Trophoblast cell (in vitro differentiated cells and primary cell): ENCODE measurements around the gene DOCK11.
"Not testable (repeated sequence)": the region's sequence is repeated elsewhere in the genome, so short reads cannot be mapped to it uniquely, and the experiment has no call there.

Experiments used
- DNase-seq, 2 donors: peaks; one replicate each; pipeline ENCODE4 v3.0.0-alpha.2; 2016
- H2AFZ ChIP-seq: 2 replicates; pipeline ENCODE4 v1.6.1; 2013; ENCODE audit warnings: low read length, moderate library complexity, mild to moderate bottlenecking; ENCODE audit not compliant: insufficient read depth, poor library complexity
- H2AK5ac ChIP-seq: 2 replicates; pipeline ENCODE4 v1.6.1; 2013; ENCODE audit warnings: mild to moderate bottlenecking, low read length
- H2BK120ac ChIP-seq: 2 replicates; pipeline ENCODE4 v1.6.1; 2013; ENCODE audit warnings: low read length, mild to moderate bottlenecking, moderate library complexity; ENCODE audit not compliant: insufficient read depth, poor library complexity
- H2BK12ac ChIP-seq: 2 replicates; pipeline ENCODE4 v1.6.1; 2013; ENCODE audit warnings: mild to moderate bottlenecking, low read length, moderate library complexity
- H2BK5ac ChIP-seq: 2 replicates; pipeline ENCODE4 v1.6.1; 2013; ENCODE audit warnings: low read length, low read depth, moderate library complexity, mild to moderate bottlenecking; ENCODE audit not compliant: poor library complexity
- H3K14ac ChIP-seq: 2 replicates; pipeline ENCODE4 v1.6.1; 2013; ENCODE audit warnings: mild to moderate bottlenecking, low read length
- H3K18ac ChIP-seq: 2 replicates; pipeline ENCODE4 v1.6.1; 2013; ENCODE audit warnings: mild to moderate bottlenecking, low read length
- H3K23ac ChIP-seq: 2 replicates; pipeline ENCODE4 v1.6.1; 2013; ENCODE audit warnings: low read length
- H3K27ac ChIP-seq: 2 replicates; pipeline ENCODE4 v1.5.1; 2013; ENCODE audit warnings: low read depth, mild to moderate bottlenecking, inconsistent platforms, low read length, moderate library complexity
- H3K27me3 ChIP-seq: 2 replicates; pipeline ENCODE4 v1.6.1; 2013; ENCODE audit warnings: inconsistent platforms, mild to moderate bottlenecking, low read length, moderate library complexity; ENCODE audit not compliant: insufficient read depth
- H3K36me3 ChIP-seq, 2 experiments: 1 replicate in 1 of 2; 2 replicates in 1 of 2; pipeline ENCODE4 v1.6.1; 2013; ENCODE audit warnings: low read length in 2 of 2, mild to moderate bottlenecking in 2 of 2, moderate library complexity in 1 of 2; ENCODE audit not compliant: insufficient read depth in 2 of 2, control insufficient read depth in 1 of 2
- H3K4ac ChIP-seq: 2 replicates; pipeline ENCODE4 v1.6.1; 2013; ENCODE audit warnings: low read depth, mild to moderate bottlenecking, low read length, moderate library complexity
- H3K4me1 ChIP-seq, 2 experiments: 1 replicate in 1 of 2; 2 replicates in 1 of 2; pipeline ENCODE4 v1.6.1; 2013; ENCODE audit warnings: low read length in 2 of 2, mild to moderate bottlenecking in 2 of 2, moderate library complexity in 1 of 2; ENCODE audit not compliant: insufficient read depth in 2 of 2, control insufficient read depth in 1 of 2
- H3K4me2 ChIP-seq: 2 replicates; pipeline ENCODE4 v1.6.1; 2013; ENCODE audit warnings: inconsistent platforms, mild to moderate bottlenecking, low read length, moderate library complexity
- H3K4me3 ChIP-seq: 2 replicates; pipeline ENCODE4 v1.5.1; 2013; ENCODE audit warnings: mild to moderate bottlenecking, low read depth, low read length, inconsistent platforms
- H3K79me1 ChIP-seq: one replicate; pipeline ENCODE4 v1.6.1; 2013; ENCODE audit warnings: low read length
- H3K79me2 ChIP-seq: 2 replicates; pipeline ENCODE4 v1.6.1; 2013; ENCODE audit warnings: low read length, mild to moderate bottlenecking; ENCODE audit not compliant: control insufficient read depth, insufficient read depth, poor library complexity
- H3K9ac ChIP-seq: 2 replicates; pipeline ENCODE4 v1.6.1; 2013; ENCODE audit warnings: mild to moderate bottlenecking, low read length
- H3K9me3 ChIP-seq: 2 replicates; pipeline ENCODE4 v1.6.1; 2013; ENCODE audit warnings: low read depth, mild to moderate bottlenecking, control low read depth, inconsistent platforms, low read length; ENCODE audit not compliant: insufficient read depth
- H4K12ac ChIP-seq: 2 replicates; pipeline ENCODE4 v1.6.1; 2013; ENCODE audit warnings: low read depth, mild to moderate bottlenecking, low read length, moderate library complexity
- H4K8ac ChIP-seq: 2 replicates; pipeline ENCODE4 v1.6.1; 2013; ENCODE audit warnings: low read depth, mild to moderate bottlenecking, low read length, moderate library complexity
- H4K91ac ChIP-seq: one replicate; pipeline ENCODE4 v1.6.1; 2013; ENCODE audit warnings: low read depth, mild to moderate bottlenecking, low read length, moderate library complexity
- WGBS: extraction: QIAGEN DNeasy Blood & Tissue Kit; methylation state at CpG from one replicate; pipeline ENCODE4 v1.1.7; 2013; ENCODE audit warnings: missing lambda C conversion rate; ENCODE audit not compliant: insufficient read length, insufficient coverage; ENCODE audit errors: extremely low coverage; 5-methylcytosine and 5-hydroxymethylcytosine counted together

The DOCK11 gene

DNA sequence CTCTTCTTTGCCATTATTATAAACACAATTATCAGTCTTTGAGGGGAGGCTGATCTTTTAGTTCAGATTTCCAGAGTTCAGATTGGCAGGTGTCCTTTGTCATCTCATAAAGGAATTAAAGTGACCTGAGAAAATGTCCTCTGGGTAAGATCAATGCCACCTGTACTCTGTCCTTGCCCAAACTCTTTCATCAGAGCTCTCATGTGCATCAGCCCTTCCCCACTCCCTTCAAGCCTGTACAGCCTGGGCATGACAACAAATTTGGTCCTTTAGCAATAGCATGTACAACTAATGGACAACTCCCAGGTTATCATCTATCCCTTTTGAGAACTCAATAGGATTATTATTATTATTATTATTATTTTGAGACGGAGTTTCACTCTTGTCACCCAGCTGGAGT is 8.9 kb upstream of the DOCK11 start:
- H3K18ac ChIP-seq, H3K27ac ChIP-seq, H2AFZ ChIP-seq, H4K91ac ChIP-seq, H3K9me3 ChIP-seq, H3K36me3 ChIP-seq, H2BK120ac ChIP-seq, H3K79me2 ChIP-seq, DNase-seq, H4K8ac ChIP-seq, H3K4me3 ChIP-seq, H2BK5ac ChIP-seq, H3K4me1 ChIP-seq, H2BK12ac ChIP-seq, H2AK5ac ChIP-seq, H4K12ac ChIP-seq, H3K79me1 ChIP-seq, H3K27me3 ChIP-seq, H3K9ac ChIP-seq, H3K4ac ChIP-seq, H3K14ac ChIP-seq, H3K23ac ChIP-seq, H3K4me2 ChIP-seq: not testable (repeated sequence)
- WGBS: no CpG with 5 or more reads among the region's 1 CpG

DNA sequence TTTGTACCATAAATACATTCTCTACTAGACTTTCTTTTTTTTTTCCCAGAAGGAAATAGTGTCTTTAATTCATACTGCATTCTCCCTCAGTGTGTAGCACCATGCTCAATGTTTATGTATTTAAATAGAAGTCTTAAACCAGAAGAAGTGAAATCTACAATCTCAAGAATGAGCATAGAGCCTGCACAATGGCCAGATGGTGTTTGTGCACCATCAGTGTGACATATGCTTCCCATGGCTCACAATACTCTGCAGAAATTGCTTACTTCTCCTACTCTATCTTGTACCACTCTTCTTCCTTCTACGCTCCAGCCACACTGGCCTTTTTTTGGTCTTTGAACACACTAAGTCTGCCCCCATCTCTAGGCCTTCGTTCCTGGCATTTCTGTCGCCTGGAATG is 2.6 kb upstream of the DOCK11 start:
- Histone ChIP-seq H2BK5ac (no peak overlapping the region), H3K4me1 (peaks cover 0 to 6% of the 10 kb centered on the region in 2 experiments), H2AFZ (no peak overlapping the region), H4K91ac (no peak overlapping the region), H3K4ac (no peak overlapping the region), H3K36me3 (no peaks in the 10 kb centered on the region), H4K8ac (no peak overlapping the region), H3K18ac (no peak overlapping the region), H3K23ac (no peak overlapping the region), H2BK12ac (no peak overlapping the region), H2AK5ac (no peak overlapping the region), H3K27ac (no peak overlapping the region), H3K27me3 (peaks cover 6% of the 10 kb centered on the region), H3K14ac (no peak overlapping the region), H3K9ac (no peak overlapping the region), H3K79me2 (no peaks in the 10 kb centered on the region), H3K9me3 (no peaks in the 10 kb centered on the region), H4K12ac (no peak overlapping the region), H3K4me3 (no peak overlapping the region), H2BK120ac (no peak overlapping the region), H3K4me2 (no peak overlapping the region), H3K79me1 (no peaks in the 10 kb centered on the region)
- WGBS: no CpG with 5 or more reads among the region's 3 CpGs
- no peak for DNase-seq

- Histone ChIP-seq H3K4ac (no peak overlapping the region), H3K9me3 (no peaks in the 10 kb centered on the region), H3K18ac (no peak overlapping the region), H3K9ac (no peak overlapping the region), H4K91ac (no peak overlapping the region), H2AFZ (no peak overlapping the region), H3K4me2 (no peak overlapping the region), H3K27ac (no peak overlapping the region), H3K36me3 (no peaks in the 10 kb centered on the region), H3K14ac (no peak overlapping the region), H2BK12ac (no peak overlapping the region), H2BK5ac (no peak overlapping the region), H3K23ac (no peak overlapping the region), H3K27me3 (peaks cover 6% of the 10 kb centered on the region), H3K4me1 (peaks cover 0 to 6% of the 10 kb centered on the region in 2 experiments), H3K4me3 (no peak overlapping the region), H4K12ac (no peak overlapping the region), H2BK120ac (no peak overlapping the region), H2AK5ac (no peak overlapping the region), H4K8ac (no peak overlapping the region), H3K79me2 (no peaks in the 10 kb centered on the region), H3K79me1 (no peaks in the 10 kb centered on the region)
- whole genome bisulfite sequencing: no CpG with 5 or more reads among the region's 3 CpGs
- DNase-seq: no peak
These were observed 1.8 kb upstream of the DOCK11 start for GRCh38 chrX:118493653-118494297.

DNA sequence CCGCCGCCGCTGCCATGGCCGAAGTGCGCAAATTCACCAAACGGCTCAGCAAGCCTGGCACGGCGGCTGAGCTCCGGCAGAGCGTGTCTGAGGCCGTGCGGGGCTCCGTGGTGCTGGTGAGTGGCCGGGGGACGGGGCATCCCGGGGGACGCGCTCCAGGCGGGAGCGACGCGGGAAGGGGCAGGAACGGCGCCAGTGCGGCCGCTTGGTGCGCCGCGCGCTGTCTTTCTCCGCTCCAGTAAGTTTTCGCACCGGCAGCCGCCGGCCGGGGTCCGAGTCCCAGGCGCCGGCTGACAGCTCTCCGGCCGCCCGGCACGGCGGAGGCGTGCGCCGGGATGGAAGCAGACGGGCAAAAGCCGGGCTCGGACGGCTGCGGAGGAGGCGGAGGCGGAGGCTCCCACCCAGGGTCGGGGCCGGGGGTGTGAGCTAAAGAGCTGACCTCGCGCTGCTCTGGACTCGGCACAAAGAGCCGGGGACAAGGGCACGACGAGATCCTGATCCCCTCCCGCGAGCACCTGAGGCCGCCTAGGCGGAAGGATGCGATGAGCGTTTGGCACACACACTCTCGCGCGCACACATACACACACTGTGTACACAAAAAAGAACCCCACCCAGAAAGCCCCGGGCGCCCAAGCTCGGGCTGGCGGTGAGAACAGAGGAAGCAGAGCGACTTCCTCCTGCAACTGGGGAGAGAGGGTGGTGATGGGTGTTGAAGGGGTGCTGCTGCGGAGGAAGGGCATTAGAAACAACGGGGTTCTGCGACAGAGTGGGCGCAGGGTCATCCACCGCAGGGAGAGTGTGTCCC is 545 bp downstream of the DOCK11 start:
- H3K4me3 ChIP-seq: peak overlapping the region; percentile 81
- H2AFZ ChIP-seq: peak overlapping the region; percentile 52
- peak in 1 of 2 donors; percentile 30 for DNase-seq
- H2BK12ac ChIP-seq: no peak overlapping the region
- no peak overlapping the region for H3K27ac ChIP-seq
- no CpG with 5 or more reads among the region's 81 CpGs for WGBS
- H3K79me2 ChIP-seq: no peaks in the 10 kb centered on the region
- H3K14ac ChIP-seq: no peak overlapping the region
- peak overlapping the region; percentile 40 for H3K18ac ChIP-seq
- no peaks in the 10 kb centered on the region for H3K79me1 ChIP-seq
- H3K23ac ChIP-seq: no peak overlapping the region
- peak overlapping the region; percentile 40 for H3K9ac ChIP-seq
- no peak overlapping the region for H3K4ac ChIP-seq
- peak overlapping the region; percentile 47 for H4K12ac ChIP-seq
- no peaks in the 10 kb centered on the region for H3K36me3 ChIP-seq
- H3K27me3 ChIP-seq: peaks cover 6% of the 10 kb centered on the region
- no peaks in the 10 kb centered on the region for H3K9me3 ChIP-seq
- peak overlapping the region; percentile 85 for H3K4me2 ChIP-seq
- no peak overlapping the region for H2AK5ac ChIP-seq
- H4K91ac ChIP-seq: peak overlapping the region; percentile 19
- peak overlapping the region; percentile 56 for H4K8ac ChIP-seq
- no peak overlapping the region for H2BK5ac ChIP-seq
- H3K4me1 ChIP-seq: peaks cover 0 to 6% of the 10 kb centered on the region in 2 experiments
- H2BK120ac ChIP-seq: no peak overlapping the region
